Kidney capillary endothelial cell (primary cell): Measurements from ENCODE around the gene NSUN7.
"Not testable (repeated sequence)": the region's sequence is repeated elsewhere in the genome, so short reads cannot be mapped to it uniquely, and the experiment has no call there.

Source experiments
- DNase-seq: peaks from one replicate; pipeline ENCODE4 v3.0.0-alpha.2; 2018; ENCODE audit warnings: low spot score

The NSUN7 gene

DNA sequence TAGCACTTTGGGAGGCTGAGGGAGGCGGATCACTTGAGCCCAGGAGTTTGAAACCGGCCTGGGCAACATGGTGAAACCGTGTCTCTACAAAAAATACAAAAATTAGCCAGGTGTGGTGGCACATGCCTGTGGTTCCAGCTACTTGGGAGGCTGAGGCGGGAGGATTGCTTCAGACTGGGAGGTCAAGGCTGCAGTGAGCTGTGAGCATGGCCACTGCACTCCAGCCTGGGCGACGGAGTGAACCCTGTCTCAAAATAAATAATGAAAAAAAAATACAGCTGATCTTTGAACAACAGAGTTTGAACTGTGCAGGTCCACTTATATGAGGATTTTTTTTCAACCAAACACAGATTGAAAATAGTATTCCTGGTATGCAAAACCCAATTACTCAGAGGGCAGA is 67.4 kb downstream of the NSUN7 start:
- DNase-seq: not testable (repeated sequence)

DNA sequence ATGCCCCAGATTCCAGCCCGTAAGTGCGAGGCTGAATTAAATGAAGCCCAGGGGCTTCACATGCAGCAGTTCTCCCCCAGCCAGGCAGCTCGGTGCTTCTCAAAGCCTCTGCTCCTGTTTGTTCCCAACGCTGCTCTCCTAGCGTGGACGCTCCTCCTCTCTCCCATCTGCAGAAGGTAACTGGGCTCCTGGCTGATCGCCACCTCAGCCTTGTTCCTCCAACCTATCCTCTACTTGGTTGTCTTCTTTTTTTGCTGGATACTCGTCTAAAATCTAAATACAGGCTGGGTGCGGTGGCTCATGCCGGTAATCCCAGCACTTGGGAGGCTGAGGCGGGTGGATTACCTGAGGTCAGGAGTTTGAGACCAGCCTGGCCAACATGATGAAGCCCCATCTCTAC is 70.3 kb downstream of the NSUN7 start:
- no peak for DNase-seq

DNA sequence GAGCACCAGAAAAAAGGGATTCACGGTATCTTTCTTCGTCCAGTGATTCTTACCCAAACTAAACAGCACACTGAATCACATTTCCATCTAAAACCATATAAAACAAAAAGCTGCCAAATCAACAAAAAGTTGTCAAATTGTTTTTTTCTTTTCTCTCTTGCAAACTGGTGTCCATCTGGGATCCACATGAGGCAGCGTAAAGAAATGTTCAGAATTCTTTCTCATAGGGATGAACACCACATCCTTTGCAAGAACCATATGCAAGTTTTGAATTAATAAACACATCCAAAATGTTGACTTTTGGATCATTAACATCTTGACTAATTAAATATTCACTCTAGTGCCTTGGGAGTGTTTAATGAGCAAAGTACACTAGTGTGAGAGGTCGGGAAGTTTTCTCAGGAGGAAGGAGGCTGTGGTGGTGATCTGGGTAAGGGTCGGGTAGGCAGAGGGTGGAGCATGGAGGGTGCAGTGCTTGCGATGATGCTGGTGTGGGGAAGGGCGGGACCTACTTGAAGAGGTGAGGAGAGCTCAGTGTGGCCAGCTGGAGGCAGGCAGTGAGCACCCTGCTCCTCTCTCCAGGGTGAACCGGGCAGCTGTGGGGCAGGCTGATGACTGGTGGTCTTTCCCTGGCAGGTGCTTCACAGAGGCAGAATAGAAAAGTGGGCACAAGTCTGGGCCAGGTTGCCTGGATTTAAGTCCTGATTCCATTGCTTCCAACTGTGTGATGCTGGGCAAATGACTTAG is 72.8 kb downstream of the NSUN7 start:
- no peak for DNase-seq

DNA sequence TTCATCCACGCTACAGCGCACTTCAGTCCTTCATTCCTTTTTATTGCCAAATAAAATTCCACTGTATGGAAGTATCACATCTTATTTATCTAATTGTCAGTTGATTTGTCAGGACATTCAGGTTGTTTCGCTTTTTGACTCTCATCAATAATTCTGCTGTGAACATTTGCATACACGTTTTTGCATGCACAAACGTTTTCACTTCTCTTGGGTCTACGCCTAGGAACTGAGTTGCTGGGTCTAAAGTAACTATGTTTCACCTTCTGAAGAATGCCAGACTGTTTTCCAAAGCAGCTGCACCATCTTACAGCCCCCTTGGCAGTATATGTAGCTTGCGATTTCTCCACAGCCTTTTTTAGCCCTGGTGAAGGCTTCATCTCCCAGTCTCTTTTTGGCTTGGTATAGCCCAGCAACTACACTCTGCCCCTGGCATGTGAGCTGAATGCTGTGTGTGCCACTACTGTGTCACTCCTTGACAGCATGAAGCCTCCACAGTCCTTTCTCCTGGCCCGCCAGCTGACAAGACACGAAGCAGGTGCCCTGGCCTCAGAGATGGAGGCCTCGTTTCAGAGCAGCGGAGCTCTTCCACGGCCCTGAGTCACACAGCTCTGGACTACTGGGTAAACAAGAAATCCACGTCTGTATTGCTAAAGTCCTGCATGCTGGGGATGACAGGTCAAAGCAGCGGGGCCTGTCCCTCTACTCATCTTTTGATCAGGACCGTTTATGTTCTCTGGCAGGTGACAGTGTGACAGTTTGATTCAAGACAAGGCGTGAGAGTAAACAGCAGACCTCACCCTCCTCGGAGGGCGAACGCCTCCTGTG is 75.5 kb downstream of the NSUN7 start:
- DNase-seq: no peak

DNA sequence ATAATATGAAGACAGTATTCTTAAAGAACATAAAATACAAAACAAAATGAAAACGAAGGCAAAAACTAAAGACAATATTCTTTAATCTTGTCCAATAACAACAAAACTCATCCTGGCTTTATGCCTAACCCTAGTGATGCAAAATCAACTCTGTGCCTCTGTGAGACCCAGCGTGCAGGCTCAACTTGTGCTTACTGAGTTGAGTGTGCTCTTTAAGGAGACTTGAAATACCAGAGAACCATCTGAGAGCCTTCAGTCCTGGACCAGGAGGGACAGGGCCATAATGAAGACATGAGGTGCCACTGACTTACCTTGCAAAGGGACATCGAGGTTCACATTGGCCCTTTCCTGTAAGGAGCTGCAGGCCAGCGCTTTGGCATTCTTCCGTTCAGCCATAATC is 77.1 kb downstream of the NSUN7 start:
- no peak for DNase-seq

DNA sequence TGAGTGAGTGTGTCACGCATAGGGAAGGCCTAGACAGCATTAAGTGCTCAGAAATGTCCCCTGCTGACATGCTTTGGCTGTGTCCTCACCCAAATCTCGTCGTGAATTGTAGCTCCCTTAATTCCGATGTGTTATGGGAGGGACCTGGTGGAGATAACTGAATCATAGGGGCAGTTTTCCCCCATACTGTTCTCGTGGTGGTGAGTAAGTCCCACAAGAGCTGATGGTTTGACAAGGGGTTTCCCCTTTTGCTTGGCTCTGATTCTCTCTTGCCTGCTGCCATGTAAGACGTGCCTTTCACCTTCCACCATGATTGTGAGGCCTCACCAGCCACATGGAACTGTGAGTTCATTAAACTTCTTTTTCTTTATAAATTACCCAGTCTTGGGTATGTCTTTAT is 78.0 kb downstream of the NSUN7 start:
- no peak for DNase-seq

DNA sequence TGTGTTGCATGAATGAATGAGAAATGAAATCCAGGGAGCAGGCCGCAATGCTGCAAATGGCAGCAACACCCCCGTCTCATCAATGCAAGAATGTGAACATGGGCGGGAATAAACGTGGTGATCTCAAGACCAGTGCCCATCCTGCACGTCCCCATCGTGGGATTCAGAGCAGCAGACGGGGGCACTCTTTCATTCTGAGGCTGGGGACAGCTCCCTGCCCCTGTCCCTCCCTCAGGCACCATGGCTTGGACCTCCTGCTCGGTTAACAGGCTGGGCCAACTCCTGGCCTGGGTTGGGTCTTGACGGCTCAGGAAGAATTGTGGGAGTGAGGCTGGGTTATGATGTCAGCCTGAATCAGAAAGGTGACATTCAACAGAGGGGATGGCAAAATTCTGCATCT is 78.9 kb downstream of the NSUN7 start:
- no peak for DNase-seq

DNA sequence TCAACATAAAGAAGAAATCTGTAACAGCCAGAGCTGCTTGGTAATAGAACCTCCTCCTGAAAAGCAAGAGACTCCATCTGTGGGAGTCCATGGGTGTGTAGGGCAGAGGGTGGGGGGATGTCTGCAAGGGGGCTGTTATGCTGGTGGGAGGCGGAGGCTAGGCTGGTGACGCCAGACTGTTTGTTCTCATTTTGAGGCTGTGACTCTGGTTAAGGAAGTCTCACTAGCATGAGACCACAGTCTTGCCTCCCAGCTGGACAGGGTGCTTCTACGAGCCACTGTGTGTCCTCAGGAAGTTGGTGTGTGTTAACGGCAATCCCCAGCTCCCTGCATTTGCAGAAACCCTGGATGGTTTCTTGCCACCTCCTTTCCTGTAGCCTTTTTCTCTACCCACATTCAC is 79.8 kb downstream of the NSUN7 start:
- no peak for DNase-seq

DNA sequence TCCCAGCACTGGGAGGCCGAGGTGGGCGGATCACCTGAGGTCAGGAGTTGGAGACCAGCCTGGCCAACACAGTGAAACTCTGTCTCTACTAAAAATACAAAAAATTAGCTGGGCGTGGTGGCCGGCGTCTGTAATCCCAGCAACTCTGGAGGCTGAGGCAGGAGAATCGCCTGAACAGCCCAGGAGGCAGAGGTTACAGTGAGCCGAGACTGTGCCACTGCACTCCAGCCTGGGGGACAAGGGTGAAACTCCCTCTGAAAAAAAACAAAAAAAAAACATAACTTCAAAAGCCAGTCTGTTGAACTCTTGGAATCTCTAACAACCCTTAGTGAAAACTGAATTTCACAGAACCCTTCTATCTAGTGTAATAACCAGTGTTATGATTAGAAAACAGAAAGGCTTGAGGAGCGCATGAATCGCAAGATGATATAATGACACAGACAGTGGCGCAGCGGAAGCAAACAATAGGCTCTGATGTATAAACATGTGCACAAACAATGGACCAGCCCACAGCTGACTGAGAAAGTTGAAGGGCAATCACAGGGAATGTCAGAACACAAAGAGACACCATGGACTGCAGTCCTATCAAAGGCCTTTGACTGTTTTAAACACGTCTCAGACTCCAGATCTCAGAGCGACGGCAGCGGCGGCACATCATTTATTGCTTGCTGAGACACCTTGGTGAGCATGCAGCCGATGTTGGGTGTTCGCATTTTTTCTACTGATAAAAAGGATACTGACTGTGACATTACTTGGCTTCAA is 81.6 kb downstream of the NSUN7 start:
- DNase-seq: no peak

DNA sequence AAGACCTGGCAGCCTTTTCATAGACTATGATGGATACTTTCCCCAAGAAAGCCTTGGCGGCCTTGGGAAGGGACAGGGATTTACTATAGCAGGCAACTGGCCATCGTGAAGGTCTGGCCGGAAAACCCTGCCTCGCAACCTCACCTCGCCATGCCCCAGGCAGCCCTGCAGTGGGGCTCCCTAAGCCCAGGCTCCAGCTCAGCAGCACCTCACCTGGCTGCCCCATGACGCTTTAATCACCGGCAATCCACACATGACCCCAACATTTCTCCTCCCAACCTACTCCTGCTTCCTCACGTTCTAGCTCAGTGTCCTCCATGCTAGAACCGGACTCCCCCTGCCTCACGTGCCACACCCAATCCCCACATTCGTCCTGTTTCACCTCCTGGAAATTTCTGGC is 82.4 kb downstream of the NSUN7 start:
- DNase-seq: no peak

DNA sequence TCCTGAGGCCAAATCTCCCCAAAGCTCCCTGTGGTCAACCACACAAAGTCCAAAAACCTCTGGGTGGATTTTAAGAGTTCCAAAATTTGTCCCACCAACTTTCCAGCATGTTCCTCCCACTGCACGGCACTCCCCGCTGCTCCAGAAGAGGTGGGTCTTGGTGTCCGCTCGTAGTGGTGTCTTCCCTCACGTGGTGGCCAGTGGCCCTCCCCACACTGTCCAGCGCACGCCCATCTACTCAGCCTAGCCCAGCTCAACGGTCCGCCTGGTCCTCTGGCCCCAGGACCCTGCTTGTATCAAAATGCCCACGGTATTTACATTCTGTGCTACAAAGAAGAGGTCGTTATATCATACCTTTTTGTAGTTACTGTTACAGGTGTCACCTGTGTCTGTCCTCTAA is 83.5 kb downstream of the NSUN7 start:
- DNase-seq: no peak

DNA sequence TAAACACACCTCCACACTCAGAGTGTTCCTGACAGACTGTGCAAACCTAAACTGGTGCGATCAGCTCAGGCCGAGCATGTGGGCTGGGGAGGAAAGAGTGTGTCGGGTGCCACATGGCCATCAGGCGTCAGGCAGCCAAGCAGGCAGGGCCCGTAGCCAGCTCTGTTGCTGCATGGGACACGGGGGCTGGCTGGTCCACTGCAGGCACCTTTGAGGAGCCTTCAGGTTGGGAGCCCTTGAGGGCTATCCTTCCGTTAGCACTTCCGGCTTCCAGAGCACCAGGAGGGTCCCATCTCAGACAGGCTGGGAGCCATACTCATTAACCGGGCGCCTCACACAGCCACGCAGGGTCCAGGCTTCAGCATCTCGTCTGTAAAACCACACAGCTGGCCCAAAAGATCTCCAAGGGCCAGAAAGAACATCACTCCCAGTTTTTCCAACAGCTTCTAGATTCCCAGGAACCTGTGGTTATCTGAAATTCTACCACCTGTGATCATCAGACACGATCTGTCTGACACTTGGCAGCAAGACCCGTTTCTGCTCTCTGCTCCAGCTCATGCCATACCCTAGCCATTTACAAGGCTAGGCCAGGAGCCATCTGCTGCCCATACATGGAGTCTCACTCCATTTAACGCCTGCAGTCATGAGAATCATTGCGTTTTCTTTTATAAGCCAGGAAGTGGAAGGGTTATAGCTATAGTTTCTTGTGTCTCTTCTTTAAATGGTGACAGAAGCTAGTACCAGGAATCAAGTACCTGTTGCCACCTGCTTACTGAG is 87.5 kb downstream of the NSUN7 start:
- DNase-seq: no peak

DNA sequence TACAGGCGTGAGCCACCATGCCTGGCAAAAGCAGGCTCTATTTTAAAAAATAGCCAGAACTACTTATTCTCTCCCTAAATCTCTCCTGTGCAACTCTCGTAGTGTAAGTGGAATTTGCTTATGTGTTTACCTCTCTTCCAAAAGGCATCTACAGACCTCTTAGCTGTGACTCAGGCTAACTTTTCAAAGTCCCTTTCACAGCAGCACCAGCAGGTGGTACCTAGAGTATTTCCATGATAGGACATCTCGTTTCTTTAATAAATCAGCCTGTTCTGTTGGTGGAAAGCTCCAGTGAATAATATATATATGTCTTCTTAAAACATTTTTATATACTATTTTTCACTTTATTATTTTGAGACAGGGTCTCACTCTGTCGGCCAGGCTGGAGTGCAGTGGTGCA is 89.0 kb downstream of the NSUN7 start:
- no peak for DNase-seq

DNA sequence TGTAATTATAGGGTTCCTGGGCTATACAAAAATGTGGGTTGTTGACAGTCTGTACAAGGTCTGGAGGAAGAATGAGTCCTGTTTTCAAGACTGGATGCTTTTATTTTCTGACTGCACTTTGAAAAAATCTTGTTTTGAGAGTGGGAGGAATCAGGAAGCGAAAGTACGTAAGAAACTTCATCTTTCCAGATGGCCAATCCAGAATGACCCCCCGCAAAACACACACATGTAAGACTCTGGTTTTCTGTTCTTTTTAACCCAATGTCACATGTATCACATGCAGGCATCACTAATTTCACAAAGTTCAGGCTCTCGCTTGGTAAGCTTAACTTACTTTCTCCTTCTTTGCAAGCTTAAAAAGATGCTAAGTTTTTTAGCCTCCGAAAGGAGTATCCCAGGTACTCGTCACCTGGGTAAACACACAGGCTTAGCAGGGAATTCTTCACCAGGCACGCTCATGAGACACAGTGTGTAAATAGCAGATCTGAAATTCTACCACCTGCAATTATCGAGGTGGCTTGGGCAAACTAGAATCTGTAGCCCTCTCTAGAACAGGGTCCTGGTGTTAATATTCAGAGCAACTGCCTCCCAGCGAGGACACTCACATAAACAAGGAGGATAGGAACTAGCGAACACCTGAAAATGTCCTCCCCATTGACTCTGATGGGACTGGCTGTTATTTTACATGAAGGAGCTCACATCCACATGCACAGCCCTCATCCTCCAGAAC is 90.7 kb downstream of the NSUN7 start:
- DNase-seq: no peak

DNA sequence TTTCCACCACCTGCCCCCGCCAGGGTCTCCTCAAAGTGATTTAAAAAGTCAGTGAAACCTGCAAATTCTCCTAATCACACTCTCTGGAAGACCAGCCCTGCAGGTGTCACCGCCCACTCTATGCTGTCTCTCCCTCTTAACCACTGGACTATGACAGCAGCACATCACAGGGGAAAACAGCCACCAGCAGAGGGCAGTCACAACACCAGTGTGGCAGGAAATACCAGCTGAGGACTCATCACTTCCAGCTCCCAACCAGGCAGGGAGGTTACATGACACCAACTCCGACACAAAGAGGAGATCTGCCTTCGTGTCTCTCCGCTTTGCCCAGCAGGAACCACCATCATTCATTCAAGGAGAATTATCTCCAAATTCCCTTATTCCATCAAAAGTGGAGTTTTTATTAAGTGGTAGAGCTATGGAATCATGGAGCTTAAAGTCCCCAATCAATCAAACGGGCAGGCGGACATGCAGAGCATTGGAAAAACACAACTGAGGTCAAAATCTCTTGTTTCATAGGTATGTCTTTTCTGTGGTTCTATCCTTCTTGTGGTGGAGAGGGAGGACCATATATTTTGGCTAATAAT is 91.3 kb downstream of the NSUN7 start:
- peak; percentile 89 for DNase-seq

DNA sequence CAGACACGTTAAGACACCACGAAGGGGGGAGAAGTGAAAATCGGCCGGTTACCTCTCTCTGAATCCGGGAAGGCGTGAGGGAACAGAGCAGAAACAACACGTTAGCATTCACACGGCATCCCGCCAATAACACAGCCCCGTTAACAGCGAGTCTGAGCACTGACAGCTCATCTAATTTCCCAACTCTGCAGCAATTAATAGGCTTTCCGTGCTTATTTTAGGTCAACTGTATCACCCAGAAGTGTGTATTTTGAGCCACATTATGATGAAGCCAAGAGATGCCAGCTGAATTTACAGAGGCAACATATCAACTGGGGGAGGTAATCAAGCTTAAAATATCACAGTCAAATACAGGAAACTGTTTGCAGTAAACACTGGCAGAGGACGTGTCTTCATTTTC is 92.6 kb downstream of the NSUN7 start:
- no peak for DNase-seq

DNA sequence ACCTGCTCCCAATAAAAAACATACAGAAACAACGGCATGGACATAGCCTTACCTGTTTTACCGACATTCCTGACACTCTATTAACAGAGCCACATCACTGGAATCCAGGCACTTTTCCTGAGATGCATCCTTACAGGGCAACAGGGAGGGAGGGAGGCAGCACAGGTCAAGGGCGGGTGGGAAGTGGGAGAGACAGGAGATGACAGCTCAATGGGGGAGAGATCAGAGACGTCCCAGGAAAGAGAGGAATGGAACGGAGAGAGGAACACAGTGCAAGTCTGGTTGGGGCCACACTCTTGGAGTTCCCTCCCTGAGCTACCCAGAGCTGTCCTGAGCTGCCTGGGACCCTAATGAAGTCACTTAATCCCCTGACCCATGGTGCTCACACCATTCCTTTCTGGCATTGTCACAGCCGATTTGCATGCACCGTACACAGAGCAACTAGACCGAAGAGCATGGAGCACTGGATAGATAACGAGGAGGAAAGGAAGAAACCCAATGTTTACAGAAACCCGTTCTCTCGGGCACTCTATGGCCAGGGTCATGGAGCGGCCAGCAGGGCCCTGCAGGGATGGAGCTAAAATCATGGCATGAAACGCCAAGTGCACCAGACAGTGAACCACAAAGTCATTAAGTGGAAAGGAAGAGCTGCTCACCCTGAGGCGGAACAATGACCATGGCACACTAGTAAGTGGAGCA is 93.1 kb downstream of the NSUN7 start:
- DNase-seq: no peak

DNA sequence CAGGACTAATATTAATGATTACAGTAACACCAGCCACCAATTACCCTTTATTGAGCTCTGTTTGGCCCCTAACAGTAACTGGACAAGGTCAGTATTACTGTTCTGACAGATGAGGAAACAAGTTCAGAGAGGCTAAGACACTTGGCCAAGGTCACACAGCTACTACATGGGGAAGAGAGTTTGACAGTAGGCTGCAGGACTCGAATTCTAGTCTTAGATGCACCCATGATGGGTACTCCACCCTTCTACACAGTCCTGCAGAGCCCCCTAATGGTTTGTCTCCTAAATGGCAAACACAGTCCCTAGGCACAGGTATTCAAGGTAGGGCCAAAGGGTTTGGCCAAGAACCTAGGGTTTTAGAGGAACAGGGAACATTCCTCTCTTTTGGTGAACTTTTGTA is 93.9 kb downstream of the NSUN7 start:
- no peak for DNase-seq

DNA sequence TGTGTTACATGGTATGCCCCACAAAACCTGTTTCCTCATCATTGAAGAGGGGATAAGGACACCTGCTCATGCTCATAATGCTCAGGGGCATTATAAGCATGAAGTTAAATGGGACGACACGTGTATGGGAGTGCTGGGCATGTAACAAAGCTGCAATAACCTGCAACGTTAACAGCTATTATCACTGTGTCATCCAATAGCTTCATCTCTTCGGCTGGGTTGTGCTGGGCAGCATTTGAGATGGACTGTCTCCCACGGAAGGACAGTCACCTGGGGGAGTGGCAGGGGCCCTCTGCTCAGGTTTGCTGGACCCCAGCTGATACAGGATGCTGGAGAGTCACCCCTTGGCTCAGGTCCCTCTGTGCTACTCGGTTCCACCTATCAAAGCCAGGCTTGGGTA is 94.5 kb downstream of the NSUN7 start:
- DNase-seq: no peak

DNA sequence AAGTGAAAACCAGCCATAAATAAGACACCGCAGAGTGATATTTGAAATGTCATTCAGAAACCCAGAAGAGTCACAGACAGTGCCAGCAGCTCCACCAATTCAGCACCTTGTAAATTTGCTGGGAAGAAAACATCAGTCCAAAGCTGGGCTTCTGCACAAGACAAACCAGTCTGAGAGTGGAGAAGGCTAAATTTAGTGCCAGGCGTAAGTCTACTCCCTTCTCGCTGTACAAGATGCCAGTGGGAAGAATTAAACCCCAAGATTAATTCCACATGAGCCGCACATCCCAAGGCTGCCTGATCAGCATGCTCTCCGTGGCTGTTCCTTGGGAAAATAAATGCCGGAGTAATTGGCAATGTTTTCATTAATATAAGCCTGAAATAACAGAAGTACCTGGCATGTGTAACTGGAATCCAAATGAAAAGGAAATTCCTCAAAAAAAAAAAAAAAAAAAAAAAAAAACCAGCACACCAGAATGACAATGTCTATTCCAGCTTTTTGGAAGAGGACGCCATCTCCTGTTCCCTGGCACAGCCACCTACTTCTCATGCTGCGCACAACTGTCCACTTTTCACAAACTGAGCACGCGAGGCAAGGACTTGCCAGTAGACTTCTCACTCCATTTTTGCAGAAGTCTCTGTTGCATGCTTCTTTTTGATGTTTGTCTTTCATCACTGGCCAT is 95.5 kb downstream of the NSUN7 start:
- DNase-seq: no peak
